NK-92 (cell line): ENCODE data around the gene ADGRL3.
"Not testable (repeated sequence)": the region's sequence is repeated elsewhere in the genome, so short reads cannot be mapped to it uniquely, and the experiment has no call there.

Experiments used
- DNase-seq: peaks from one replicate; lab custom pipeline; 2025; ENCODE audit not compliant: unreplicated experiment; lab: John Stamatoyannopoulos, UW

ADGRL3 gene

GRCh38 chr4:61605984-61606383 lies 405.9 kb downstream of the ADGRL3 start:
- no peak for DNase-seq

GRCh38 chr4:61614231-61614630 lies 414.1 kb downstream of the ADGRL3 start:
- DNase-seq = no peak

GRCh38 chr4:61619528-61619927 lies 419.4 kb downstream of the ADGRL3 start:
- no peak for DNase-seq

- no peak for DNase-seq
Observed at GRCh38 chr4:61628282-61628681, 428.2 kb downstream of the ADGRL3 start.

GRCh38 chr4:61628727-61629126 lies 428.6 kb downstream of the ADGRL3 start:
- no peak for DNase-seq

- DNase-seq = no peak
Observed at GRCh38 chr4:61630548-61630947, 430.4 kb downstream of the ADGRL3 start.

- no peak for DNase-seq
Observed at GRCh38 chr4:61638591-61638990, 438.5 kb downstream of the ADGRL3 start.

GRCh38 chr4:61646746-61647350 lies 446.7 kb downstream of the ADGRL3 start:
- not testable (repeated sequence) for DNase-seq

- no peak for DNase-seq
Observed at GRCh38 chr4:61648264-61648663, 448.1 kb downstream of the ADGRL3 start.

- DNase-seq = no peak
Observed at GRCh38 chr4:61657016-61657415, 456.9 kb downstream of the ADGRL3 start.

- no peak for DNase-seq
Observed at GRCh38 chr4:61661960-61662359, 461.8 kb downstream of the ADGRL3 start.

GRCh38 chr4:61662362-61662761 lies 462.2 kb downstream of the ADGRL3 start:
- no peak for DNase-seq

GRCh38 chr4:61663310-61663709 lies 463.2 kb downstream of the ADGRL3 start:
- DNase-seq = no peak

- DNase-seq = no peak
Observed at GRCh38 chr4:61665649-61666048, 465.5 kb downstream of the ADGRL3 start.

- DNase-seq = no peak
Observed at GRCh38 chr4:61666244-61666643, 466.1 kb downstream of the ADGRL3 start.

- DNase-seq = no peak
Observed at GRCh38 chr4:61671599-61671998, 471.5 kb downstream of the ADGRL3 start.

- DNase-seq = no peak
Observed at GRCh38 chr4:61675464-61675863, 475.3 kb downstream of the ADGRL3 start.

- DNase-seq = no peak
Observed at GRCh38 chr4:61678297-61678696, 478.2 kb downstream of the ADGRL3 start.

GRCh38 chr4:61693520-61693919 lies 493.4 kb downstream of the ADGRL3 start:
- no peak for DNase-seq

- DNase-seq = no peak
Observed at GRCh38 chr4:61714387-61714911, 514.3 kb downstream of the ADGRL3 start.

GRCh38 chr4:61716426-61716825 lies 516.3 kb downstream of the ADGRL3 start:
- no peak for DNase-seq

- no peak for DNase-seq
Observed at GRCh38 chr4:61723492-61723891, 523.4 kb downstream of the ADGRL3 start.

- no peak for DNase-seq
Observed at GRCh38 chr4:61727286-61727685, 527.2 kb downstream of the ADGRL3 start.
